Adrenal gland (tissue), 12 donors: Measurements from ENCODE around the gene SRBD1. TPM values are rescaled to one million over a fixed set of nuclear protein-coding genes. Genes with fewer than 3 reads are reported as not detected.

Experiments
- DNase-seq, 7 donors: peaks; one replicate each; pipeline ENCODE4 v3.0.0-alpha.2; 2019 to 2020
- H3K27ac ChIP-seq, 5 donors: fragments of 200-600 bp; sonication (generic) in 4 of 5; 1 replicate in 3 of 5; 2 replicates in 2 of 5; pipeline versions ENCODE4 v1.5.1 to v1.8.0; 2016 to 2020; ENCODE audit warnings: mild to moderate bottlenecking in 1 of 5
- H3K27me3 ChIP-seq: fragments of 200-600 bp; 2 replicates; pipeline ENCODE4 v1.8.0; 2021
- H3K36me3 ChIP-seq, 2 donors: fragments of 200-600 bp; replicated peaks in 1 of 2; 1 replicate in 1 of 2; 2 replicates in 1 of 2; pipeline versions ENCODE4 v1.5.1 to v1.8.0; 2018 to 2022
- H3K4me1 ChIP-seq, 2 donors: fragments of 200-600 bp; replicated peaks in 1 of 2; 1 replicate in 1 of 2; 2 replicates in 1 of 2; pipeline versions ENCODE4 v1.5.1 to v1.8.0; 2018 to 2021
- H3K4me3 ChIP-seq, 4 donors: fragments of 200-600 bp; sonication (generic) in 3 of 4; one replicate each; pipeline ENCODE4 v1.5.1; 2016 to 2018
- H3K9me3 ChIP-seq, 3 donors: fragments of 200-600 bp; sonication (generic) in 1 of 3; replicated peaks in 1 of 3; 1 replicate in 2 of 3; 2 replicates in 1 of 3; pipeline versions ENCODE4 v1.5.1 to v1.8.0; 2016 to 2021
- CTCF ChIP-seq, 6 experiments: fragments of 450-650 bp in 4 of 6; fragments of 200-600 bp in 2 of 6; sonication (generic) in 1 of 6; IDR thresholded peaks; 1 replicate in 5 of 6; 2 replicates in 1 of 6; pipeline versions ENCODE4 v1.5.1 to v1.8.0; 2016 to 2021; ENCODE audit warnings: antibody characterized with exemption in 6 of 6, mild to moderate bottlenecking in 2 of 6, moderate library complexity in 1 of 6
- POLR2A ChIP-seq, 2 donors: fragments of 450-650 bp; IDR thresholded peaks; one replicate each; pipeline ENCODE4 v1.6.1; 2017; ENCODE audit warnings: antibody characterized with exemption in 2 of 2, mild to moderate bottlenecking in 2 of 2, moderate library complexity in 1 of 2
- WGBS, 4 donors: extraction: QIAGEN DNeasy Blood & Tissue Kit in 2 of 4; methylation state at CpG; one replicate each; pipeline versions ENCODE4 v1.1.5 to v1.1.7; 2013 to 2017; 5-methylcytosine and 5-hydroxymethylcytosine counted together
- intact Hi-C, 2 donors: fragments of 100-400 bp; cut with DNase I; formaldehyde crosslinking; loops; one replicate each; pipeline versions ENCODE4 v1.14.1 to v1.15.0; 2022 to 2023
- polyA plus RNA-seq, 3 donors: library from polyadenylated mRNA; stranded (reverse); fragments of 200-250 nt in 2 of 3; fragments of 350-450 nt in 1 of 3; fragmentation: Illumina TruSeq in 1 of 3; extraction: RNeasy Lipid Tissue Mini Kit (QIAGEN cat#74804) in 1 of 3; gene quantifications; one replicate each; pipeline ENCODE4 v1.2.3, GENCODE V29; 2013 to 2014
- total RNA-seq, 9 donors: library from RNA; depleted of rRNA in 4 of 9; stranded (reverse); fragments of >200 nt in 4 of 9; fragments of 120-200 nt in 1 of 9; fragmentation: NEBNext Ultra II Directional in 1 of 9; extraction: Animal tissue kit (Norgen Biotek cat#: 25700) in 1 of 9; gene quantifications; one replicate each; pipeline versions ENCODE4 v1.1.0 to v1.2.4, GENCODE V29; 2013 to 2023
- donor health status: healthy with polysubstance abuse.
- donor health status: Bipolar disorder and iron deficiency.
- donor health status: DM: yes; HTN: yes; CAD: no.
- donor health status: DM: no; HTN: no; CAD: no.
- donor health status: DM: no; HTN: no; CAD: no.
- donor health status: DM: yes; HTN: yes; CAD: no.

The SRBD1 gene
- total and polyA plus RNA-seq, 12 donors = 2.7 to 21.6 (median 13.8) TPM

- DNase-seq = no peak
- H3K27me3 ChIP-seq = no peaks in the 10 kb centered on the region
- WGBS, 4 donors = 72 to 93% (median 83%) methylated on average over 2 of the region's 2 CpGs
- TF ChIP-seq CTCF (IDR thresholded peaks at IDR 0.05) (no peak), POLR2A (IDR thresholded peaks at IDR 0.05) (no peak)
- H3K9me3 ChIP-seq = no peaks in the 10 kb centered on the region
- no peak overlapping the region for H3K27ac ChIP-seq
- intact Hi-C loops = no loop called here
- no peaks in the 10 kb centered on the region for H3K4me1 ChIP-seq
- no peaks in the 10 kb centered on the region for H3K36me3 ChIP-seq
- no peak overlapping the region for H3K4me3 ChIP-seq
Observed at GRCh38 chr2:45446016-45446415, 165.1 kb downstream of the SRBD1 start.

GRCh38 chr2:45445037-45445436 lies 166.0 kb downstream of the SRBD1 start:
- 64 to 87% (median 81%) methylated on average over 1 of the region's 1 CpG for WGBS, 4 donors
- no peaks in the 10 kb centered on the region for H3K9me3 ChIP-seq
- no peak overlapping the region for H3K27ac ChIP-seq
- DNase-seq = no peak
- TF ChIP-seq POLR2A (IDR thresholded peaks at IDR 0.05) = no peak
- H3K4me1 ChIP-seq = no peaks in the 10 kb centered on the region
- intact Hi-C loops = no loop called here
- no peak overlapping the region for H3K4me3 ChIP-seq
- H3K36me3 ChIP-seq = no peaks in the 10 kb centered on the region
- H3K27me3 ChIP-seq = no peaks in the 10 kb centered on the region

- intact Hi-C loops = no loop called here
- 76 to 92% (median 90%) methylated on average over 1 of the region's 1 CpG for whole genome bisulfite sequencing, 4 donors
Observed at GRCh38 chr2:45443012-45443411, 168.1 kb downstream of the SRBD1 start.

GRCh38 chr2:45442026-45442425 lies 169.0 kb downstream of the SRBD1 start:
- no peaks in the 10 kb centered on the region for H3K36me3 ChIP-seq
- no peaks in the 10 kb centered on the region for H3K9me3 ChIP-seq
- H3K27me3 ChIP-seq = no peaks in the 10 kb centered on the region
- intact Hi-C loops = no loop called here
- no peak overlapping the region for H3K27ac ChIP-seq
- H3K4me1 ChIP-seq = no peaks in the 10 kb centered on the region
- H3K4me3 ChIP-seq = no peak overlapping the region
- TF ChIP-seq POLR2A (IDR thresholded peaks at IDR 0.05) (no peak), CTCF (IDR thresholded peaks at IDR 0.05) (no peak)
- no peak for DNase-seq
- 91 to 96% (median 96%) methylated on average over 3 of the region's 3 CpGs for WGBS, 4 donors

More at GRCh38 chr2:45443012-45443411, 168.1 kb downstream of the SRBD1 start:
- DNase-seq = no peak
- Histone ChIP-seq H3K27me3 (no peaks in the 10 kb centered on the region), H3K36me3 (no peaks in the 10 kb centered on the region), H3K4me3 (no peak overlapping the region), H3K4me1 (no peaks in the 10 kb centered on the region), H3K9me3 (no peaks in the 10 kb centered on the region), H3K27ac (no peak overlapping the region)
- TF ChIP-seq CTCF (IDR thresholded peaks at IDR 0.05) (no peak), POLR2A (IDR thresholded peaks at IDR 0.05) (no peak)

- no peaks in the 10 kb centered on the region for H3K27me3 ChIP-seq
- no peak for TF ChIP-seq CTCF (IDR thresholded peaks at IDR 0.05)
- no peak for TF ChIP-seq POLR2A (IDR thresholded peaks at IDR 0.05)
- no peak for DNase-seq
- no peaks in the 10 kb centered on the region for H3K9me3 ChIP-seq
- 91 to 99% (median 95%) methylated on average over 3 of the region's 3 CpGs for WGBS, 4 donors
- no peaks in the 10 kb centered on the region for H3K4me1 ChIP-seq
- H3K4me3 ChIP-seq = no peak overlapping the region
- intact Hi-C loops = no loop called here
- H3K27ac ChIP-seq = no peak overlapping the region
- H3K36me3 ChIP-seq = no peaks in the 10 kb centered on the region
Observed at GRCh38 chr2:45441571-45441970, 169.5 kb downstream of the SRBD1 start.
